NCI-H2227 (cell line): ENCODE measurements around the gene DLGAP4.

ENCODE experiments used
- DNase-seq: peaks from one replicate; lab custom pipeline; 2025; ENCODE audit not compliant: unreplicated experiment; lab: John Stamatoyannopoulos, UW

The DLGAP4 gene

DNA sequence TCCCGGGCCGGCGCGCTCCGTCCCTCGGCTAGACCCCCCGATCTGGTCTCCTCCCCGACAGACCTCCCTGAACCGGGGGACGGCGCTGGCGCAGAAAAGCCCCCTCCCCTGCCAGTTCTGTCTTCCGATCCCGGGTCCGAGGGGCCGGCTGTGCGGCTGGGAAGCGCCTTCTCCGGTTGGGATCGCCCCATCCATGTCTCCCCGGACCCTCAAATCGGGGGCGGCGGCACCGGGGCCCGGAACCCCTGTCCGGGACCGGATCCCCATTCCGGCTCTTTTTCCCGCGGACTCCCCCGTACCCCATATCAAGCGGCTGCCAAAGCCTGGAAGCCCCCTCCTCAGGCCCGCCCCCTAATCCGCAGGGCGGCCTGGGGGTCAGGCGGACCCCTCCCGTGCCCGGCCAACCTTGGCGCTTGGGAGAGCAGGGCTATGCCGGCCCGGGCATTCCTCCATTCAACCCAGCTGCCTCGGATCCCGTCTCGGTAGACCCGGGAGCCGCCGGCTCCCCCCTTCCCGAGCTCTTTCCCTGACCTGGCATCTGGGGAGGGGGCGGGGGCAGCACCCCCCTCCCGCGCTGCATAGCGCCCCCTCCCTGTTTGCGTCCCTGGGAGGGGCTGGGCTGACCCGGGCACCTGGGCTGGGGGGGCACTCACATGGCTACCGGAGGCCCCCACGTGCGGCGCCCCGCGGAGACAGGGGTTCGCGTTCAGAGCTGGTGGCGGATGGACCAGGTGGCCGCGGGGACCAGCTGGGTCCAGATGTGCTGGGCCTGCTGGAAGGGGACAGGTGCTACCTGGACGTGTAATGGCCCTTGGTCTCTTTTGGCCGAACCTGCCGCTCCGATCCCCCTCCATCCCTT lies 643 bp downstream of the DLGAP4 start:
- DNase-seq = peak; percentile 39

DNA sequence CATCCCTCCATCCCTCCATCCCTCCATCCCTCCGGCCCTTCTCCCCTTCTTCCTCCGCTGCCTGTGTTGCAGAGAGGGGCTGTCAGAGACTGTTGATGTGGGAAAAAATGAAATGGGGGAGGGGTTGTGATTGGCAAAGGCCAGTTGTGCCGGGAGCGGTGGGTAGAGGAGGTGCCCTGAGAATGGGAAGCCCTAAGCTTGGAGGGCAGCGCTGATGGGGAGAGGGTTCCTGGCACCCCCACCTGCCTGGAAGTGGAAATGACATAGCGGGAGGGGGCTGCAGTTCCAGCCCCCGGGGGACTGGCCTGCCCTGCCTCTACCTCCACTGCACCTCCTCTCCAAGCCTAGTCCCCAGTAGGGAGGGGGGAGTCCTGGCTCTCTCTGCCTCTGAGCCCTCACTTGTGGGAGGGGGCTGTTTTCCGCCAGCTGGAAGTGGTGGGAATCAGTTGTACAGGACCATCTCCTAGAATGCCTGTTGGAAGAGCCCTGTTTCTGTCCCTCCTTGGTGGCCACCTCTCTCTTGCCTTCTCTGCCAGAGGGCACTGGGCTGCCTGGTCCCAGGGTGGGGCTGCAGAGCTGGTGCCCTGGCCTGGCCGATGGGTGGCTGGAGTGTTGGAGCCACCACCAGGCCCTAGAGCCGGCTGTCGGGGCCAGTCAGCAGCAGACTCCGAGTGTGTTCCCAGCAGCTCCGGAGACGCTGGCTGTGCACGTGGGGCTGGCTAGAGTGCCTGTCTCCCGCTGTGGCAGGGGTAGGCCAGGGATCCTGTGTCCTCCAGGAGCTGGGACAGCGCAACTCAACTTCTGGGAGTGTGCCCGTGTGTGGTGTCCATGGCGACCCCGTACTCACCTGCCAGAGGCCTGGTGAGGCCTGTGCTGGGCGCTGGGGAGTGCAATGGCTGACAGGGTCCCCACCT lies 1.5 kb downstream of the DLGAP4 start:
- DNase-seq = no peak

DNA sequence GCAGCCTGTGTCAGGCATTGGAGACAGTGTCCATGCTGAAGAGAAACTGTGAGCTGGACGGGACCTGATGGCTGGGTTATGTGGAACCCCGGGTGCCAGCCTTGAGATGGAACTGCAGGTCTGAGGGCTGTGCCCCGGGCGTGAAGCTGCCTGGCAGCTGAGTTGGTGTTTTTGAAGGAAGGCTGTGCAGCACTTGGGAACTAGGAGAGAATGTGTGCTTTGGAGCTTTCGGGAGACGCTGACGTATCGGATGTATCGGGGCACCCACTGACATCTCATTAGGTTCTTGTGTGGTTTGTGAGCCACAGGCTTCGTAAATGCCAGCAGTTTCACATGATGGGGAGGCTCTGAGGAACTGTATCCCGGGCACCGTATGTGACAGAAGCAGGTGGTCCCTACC lies 2.2 kb downstream of the DLGAP4 start:
- DNase-seq = no peak

DNA sequence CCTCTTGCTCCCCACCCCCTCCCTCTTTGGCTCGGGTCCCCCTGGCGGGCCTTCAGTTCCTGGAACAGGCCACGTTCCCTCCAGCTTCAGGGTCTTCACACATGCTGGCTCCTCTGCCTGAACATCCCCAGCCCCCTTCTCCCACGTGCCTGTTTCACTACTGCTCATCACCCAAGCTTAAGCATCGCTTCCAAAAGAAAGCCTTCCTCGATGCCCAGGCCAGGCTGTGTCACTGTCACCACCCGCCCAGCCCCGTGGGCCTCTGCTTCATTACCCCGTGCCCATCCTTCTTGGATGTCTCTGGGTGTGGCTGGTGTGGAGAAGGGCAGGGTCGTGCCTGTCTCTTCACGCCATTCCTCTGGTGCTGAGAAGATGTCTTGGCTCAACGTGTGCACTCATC lies 2.8 kb downstream of the DLGAP4 start:
- DNase-seq = no peak

GRCh38 chr20:36309643-36310042 lies 3.5 kb downstream of the DLGAP4 start:
- no peak for DNase-seq

- no peak for DNase-seq
These were observed 4.3 kb downstream of the DLGAP4 start for GRCh38 chr20:36310215-36310981.

GRCh38 chr20:36311141-36311853 lies 5.2 kb downstream of the DLGAP4 start:
- DNase-seq = no peak

DNA sequence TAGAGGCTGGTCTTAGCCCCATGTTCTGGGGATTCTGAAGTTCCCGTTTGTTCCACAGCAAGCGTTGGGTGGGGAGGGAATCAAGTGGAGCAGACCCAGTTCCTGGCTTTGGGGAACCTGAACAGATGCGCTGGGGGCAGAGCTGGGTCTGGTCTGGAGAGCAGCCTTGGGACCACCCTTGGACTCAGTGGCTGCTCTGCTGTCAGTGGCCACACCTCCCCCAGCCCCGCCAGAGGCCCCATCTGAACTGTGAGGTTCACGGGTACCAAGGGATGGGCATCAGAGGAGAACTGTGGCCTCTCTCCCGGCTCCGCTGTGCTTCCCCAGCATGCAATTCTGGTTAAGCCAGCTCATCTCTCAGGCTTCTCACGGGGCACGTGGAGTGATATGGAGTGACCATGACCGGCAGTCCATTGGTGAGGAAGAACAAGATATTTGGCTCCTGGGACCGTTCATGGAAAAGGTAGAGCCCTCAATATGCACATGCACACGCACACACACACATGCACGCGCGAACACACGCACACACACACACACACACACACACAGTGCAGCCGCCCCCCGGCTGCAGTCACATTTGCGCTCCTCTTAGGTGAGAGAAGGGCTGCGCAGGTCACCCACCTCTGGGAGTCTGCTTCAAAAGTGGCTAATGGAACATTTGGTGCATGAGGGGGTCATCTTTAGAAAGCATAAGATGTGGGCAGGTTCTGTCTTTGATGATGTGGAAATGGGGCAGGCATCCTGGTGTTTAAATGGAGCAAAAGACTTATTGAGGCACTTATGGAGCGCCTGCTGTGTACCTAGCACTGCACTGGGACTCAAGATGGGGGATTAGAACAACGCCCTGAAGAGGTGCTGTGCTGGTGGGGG lies 6.0 kb downstream of the DLGAP4 start:
- no peak for DNase-seq

DNA sequence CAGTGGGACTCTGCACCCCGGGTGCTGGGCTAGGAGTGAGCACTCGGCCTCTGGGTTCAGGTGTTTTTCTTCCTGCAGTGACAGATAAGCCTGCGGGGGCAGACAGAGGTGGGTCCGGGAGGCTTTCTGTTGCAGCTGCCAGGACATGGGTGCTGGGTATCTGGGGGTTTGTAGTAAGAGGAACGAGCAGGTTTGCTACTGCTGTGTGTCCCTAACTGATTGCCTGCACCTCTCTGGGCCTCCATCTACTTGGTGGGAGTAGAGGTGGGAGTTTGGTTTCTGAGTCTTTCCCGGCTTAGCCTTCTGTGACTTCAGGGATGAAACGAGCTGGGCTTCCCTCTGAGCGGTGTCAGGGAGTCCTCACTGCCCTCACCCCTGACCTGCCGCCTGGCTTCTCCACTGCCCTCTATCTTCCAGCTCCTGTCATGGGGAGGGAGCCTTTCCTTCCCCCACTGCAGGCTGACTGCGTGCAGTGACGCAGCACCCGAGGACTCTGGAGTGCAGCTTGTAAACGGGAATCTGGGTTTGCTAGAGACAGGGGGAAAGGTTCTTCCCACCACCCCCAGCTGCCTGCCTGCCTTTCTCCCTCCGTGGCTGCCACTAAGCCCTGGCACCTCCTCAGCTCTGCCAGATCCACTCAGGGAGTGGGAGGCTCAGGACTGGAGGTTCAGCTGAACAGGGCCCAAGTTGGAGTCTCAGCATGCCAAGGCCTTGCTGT lies 6.7 kb downstream of the DLGAP4 start:
- no peak for DNase-seq

GRCh38 chr20:36313476-36313875 lies 7.3 kb downstream of the DLGAP4 start:
- no peak for DNase-seq

DNA sequence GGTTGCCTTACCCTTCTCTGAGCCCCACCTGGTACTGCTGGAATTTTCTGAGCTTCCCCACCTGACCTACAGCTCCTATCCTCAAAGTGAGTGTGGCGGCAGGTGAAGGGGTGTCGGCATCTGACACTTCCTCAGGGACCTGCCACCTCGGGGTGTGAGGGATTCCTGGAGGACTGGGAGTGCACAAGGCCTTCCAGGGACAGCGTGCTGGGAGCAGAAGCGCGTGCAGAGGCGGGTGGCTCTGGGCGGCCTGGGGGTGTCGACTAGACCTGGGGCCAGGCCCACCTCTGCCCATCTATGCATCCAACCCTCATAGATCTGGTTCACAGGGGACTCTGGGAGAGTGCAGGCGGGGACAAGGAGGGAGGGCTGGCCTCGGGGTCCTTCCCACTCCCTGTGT lies 7.8 kb downstream of the DLGAP4 start:
- no peak for DNase-seq

- DNase-seq = no peak
These were observed 8.8 kb downstream of the DLGAP4 start for GRCh38 chr20:36314734-36315544.

DNA sequence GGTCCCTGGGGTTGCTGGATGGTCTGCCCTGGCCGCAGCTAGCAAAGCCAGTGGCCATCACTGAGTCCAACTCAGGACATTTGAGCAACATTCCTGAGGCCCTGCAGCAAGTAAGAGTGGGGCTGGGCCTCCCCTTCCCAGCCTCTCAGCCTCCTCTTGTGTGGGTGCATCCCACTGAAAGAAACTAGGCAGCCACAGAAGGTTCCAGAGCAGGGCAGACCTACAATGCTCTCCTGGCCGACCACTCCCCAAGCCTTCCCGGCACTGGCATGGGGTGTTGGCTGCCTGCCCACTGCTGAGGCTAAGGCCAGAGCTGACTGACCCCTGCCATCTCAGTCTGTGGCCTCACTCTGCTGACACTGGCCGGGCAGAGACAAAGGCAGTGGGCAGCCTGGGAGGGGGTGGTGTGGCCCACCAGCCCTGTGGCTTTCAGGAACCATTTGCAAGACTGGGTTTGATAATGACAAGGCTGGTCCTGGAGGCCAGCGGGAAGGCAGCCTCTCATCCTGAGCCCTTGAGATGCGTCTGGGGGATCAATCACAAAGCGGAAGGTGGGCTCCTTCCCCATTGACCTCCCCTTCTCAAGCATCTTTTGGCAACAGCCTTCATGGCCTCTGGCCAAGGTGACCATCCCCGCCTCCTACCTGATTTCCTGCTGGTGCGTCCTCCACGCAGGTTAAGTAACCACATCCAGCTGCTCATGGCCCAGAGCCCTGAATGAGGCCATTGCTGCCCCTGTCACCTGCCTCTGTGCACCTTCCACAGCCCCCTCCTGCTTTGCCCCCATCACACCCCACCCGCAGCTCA lies 9.6 kb downstream of the DLGAP4 start:
- DNase-seq = no peak

GRCh38 chr20:36317675-36318074 lies 11.5 kb downstream of the DLGAP4 start:
- DNase-seq = no peak

DNA sequence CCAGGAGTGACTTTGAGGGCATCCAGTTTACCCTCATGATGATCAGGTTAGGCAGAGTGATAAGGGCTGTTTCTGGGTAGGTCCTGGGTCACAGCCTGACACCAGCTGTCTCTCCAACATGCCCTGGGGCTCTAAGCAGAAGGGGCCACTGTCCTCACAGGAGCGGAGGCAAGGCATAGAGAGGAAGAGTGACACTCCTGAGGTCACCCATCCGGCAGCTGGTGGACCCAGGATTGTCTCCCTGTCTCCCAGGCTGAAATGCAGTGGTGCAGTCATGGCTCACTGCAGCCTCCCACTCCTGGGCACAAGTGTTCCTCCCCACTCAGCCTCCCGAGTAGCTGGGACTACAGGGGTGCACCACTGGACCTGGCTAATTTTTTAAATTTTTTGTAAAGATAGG lies 12.0 kb downstream of the DLGAP4 start:
- DNase-seq = no peak

DNA sequence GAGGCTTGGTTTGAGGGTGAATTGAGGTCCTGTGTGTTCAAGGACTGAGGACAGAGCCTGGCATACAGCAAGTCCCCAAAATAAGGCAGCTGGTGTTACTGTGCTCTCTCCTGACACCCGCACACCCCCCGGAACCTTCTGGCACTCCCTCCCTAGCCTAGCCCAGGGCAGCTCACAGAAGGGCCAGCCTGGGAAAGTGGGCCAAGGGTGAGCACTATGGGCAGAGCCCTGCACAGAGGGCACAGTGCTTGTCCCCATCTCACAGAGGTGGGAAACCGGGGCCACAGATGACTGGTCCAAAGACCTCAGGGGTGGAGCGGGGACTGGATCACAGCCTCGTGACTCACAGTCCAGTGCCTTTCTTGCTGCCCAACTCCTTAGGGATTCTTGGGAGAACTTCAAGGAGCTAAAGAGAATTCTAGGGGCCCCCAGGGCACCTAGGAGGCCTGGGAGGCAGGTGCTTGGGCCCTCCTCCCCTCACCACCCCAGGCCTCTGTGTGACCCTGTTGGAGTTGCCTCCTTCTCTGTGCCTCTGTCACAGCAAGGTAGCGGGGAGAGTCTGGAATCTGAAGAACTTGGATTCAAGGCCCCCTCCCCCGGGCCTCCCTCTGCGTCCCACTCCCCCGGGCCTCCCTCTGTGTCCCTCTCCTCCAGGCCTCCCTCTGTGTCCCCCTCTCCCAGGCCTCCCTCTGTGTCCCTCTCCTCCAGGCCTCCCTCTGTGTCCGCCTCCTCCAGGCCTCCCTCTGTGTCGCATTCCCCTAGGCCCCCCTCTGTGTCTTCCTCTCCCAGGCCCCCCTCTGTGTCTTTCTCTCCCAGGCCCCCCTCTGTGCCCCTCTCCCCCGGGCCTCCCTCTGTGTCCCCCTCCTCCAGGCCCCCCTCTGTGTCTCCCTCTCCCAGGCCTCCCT lies 13.5 kb downstream of the DLGAP4 start:
- no peak for DNase-seq
